Effector CD8-positive, alpha-beta T cell (primary cell): ENCODE measurements around the gene TXNRD3.
"Not testable (repeated sequence)": the region's sequence is repeated elsewhere in the genome, so short reads cannot be mapped to it uniquely, and the experiment has no call there.

ENCODE experiments used
- DNase-seq: peaks from one replicate; lab custom pipeline; 2025; lab: John Stamatoyannopoulos, UW

TXNRD3 gene

DNA sequence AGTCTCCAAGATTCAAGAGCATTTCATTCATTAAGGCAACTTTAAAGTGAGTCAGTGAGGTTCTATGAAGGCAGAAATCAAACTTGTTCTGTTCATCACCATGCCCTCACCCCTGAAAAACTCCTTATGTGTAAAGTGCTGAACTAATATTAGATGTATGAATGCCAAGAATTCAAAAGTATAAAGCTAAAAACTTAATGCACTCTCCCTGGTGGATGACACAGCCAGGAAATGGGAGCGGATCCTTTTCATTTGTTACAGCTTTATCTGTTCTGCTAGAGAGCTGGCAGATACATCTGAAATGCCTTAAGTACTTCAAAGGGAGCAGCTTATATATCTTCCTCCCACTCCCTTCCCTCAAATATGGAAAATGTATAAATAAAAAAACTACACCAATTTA, 8.2 kb downstream of the TXNRD3 start:
- no peak for DNase-seq

DNA sequence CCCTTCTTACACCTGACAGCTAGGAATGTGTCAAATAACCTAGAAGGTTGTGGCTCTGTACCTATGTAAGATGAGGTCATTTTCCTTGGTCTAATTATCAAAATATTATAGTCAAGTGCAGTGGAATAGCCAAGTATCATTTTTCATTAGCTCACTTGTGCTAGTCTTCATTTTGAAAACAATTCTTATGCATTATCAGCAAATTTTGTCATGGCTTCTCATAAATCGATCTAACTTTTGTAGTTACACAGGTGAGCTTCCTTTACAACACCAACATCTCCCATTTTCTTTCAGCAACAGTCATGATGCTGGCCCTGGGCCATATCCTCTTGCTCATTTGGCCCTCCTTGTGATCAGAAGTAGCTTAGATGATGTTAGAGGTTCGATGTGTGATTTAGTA, 10.3 kb downstream of the TXNRD3 start:
- DNase-seq = no peak

DNA sequence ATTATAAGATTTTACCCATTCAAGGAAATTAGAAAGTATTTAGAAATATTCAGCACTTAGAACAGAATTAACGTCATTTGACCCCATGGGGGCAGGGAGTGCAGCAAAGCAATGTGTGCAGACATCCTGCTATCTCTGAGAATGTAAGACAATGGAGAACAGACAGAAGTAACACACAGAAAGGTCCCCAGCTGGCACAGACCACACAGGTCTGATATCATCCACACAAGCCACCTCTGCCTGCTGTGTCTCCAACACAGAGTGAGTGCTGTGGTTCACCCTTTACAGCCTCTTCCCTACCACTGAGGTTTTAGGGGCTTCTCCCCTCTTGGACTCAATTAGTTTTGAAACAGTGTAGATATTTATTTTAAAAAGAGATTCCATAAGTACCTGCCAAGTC, 16.1 kb downstream of the TXNRD3 start:
- no peak for DNase-seq

DNA sequence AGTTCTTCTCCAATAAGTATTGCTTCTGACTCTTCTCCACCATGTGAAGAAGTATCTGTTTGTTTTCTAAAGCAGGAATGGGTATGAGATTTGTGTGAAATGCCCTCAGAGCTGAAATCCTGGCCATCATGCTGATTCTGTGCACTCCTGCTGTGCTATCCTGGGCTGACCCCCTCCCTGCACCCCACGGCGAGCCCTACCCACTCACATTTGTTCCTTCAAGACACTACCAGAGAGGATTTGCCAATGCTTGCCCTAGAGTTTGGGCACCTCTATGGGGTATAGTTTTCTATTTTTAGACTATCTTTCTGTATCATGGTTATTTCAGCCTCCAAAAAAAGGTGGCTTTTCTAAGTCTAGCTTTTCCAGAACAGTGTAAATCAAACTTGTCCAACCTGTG, 18.5 kb downstream of the TXNRD3 start:
- no peak for DNase-seq

DNA sequence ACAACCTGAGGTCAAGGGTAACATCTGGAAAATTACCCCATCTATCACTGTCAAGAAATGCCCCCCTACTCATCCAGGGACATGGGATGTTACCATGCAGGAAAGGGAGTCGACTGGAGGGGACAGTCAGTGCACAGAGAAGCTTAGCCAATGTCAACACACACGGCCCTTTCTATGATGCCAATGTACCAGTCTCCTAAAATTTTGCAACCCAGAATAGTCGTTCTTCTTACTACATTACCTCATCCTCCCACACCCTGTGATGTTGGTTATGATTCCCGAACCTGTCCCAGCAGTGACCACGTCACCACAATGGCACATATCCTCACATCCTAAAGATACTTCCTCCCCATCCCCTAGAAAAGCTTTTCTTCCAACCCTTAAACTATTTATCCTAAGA, 20.1 kb downstream of the TXNRD3 start:
- no peak for DNase-seq

DNA sequence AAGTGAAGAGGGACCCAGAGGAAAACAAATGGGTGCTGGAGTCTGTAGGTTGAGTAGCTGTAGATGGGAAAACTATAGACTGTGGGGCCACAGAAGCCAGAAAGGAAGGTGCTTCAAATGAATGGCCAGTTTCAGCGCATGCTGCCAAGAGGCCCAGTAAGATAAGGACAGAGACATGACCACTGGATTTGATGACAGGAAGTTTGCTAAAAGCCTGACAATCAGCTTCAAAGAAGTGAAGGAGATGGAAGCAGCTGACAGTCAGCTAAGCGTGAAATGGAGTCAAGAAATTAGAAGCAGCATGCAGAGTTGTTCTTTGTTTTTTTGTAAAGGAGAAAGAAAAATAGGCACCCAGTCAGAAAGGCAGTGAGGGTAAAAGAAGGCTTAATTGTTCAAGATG, 24.9 kb downstream of the TXNRD3 start:
- no peak for DNase-seq

DNA sequence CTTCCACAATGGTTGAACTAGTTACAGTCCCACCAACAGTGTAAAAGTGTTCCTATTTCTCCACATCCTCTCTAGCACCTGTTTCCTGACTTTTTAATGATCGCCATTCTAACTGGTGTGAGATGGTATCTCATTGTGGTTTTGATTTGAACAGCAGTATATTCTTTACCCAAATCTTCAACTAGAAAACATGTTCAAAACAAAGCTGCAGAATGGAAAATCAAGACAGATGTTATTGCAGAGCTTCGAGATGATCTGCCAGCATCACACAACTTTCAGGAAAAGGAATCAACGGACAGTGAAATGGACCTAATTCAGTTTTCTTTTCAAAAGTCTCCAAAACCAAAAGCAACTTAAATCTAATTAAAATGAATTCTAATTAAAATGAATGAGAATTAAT, 29.2 kb downstream of the TXNRD3 start:
- DNase-seq = not testable (repeated sequence)

DNA sequence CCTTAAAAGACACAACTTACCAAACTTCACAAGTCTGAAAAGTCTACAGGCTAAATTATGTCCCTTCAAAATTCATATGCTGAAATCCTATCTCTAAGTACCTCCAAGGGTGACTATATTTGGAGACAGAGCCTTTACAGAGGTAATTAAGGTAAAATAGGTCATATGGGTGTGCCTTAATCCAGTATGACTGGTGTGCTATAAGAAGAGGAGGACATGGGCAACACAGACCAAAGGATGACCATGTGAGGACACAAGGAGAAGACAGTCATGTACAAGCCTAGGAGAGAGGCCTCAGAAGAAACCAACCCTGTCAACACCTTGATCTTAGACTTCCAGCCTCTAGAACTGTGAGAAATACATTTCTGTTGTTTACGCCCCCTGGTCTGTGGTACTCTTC, 32.2 kb downstream of the TXNRD3 start:
- no peak for DNase-seq

DNA sequence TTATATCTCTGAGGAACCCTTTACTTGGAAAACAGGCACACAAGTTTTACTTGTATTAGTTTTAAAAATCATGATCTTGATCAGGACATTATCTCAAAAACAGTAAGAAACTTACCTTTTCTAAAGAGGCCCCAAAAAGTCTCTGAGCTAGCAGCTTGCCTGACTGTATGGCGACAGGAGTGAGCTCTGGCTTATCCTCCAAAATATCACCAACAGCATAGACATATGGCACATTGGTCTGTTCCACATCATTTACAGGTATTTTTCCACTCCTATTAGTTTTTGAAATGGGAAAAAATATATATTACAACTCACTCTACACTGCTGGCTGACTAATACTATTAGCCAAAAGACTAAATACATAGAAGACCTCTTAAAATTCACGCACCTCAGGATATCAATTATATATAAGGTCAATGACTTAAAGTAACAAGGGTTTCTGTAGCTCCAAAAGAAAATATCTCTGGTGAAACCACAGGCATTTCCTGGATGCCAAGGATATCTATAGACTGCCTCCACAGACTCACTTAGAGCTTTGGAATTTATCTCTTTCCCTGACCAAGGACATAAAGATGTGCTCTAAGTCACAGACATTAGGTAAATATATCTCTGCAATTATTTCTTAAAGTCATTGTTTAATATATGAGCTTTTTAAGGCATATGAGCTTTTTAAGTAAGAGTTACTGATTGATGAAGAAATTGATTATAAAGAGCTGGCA, 33.1 kb downstream of the TXNRD3 start:
- DNase-seq = no peak

DNA sequence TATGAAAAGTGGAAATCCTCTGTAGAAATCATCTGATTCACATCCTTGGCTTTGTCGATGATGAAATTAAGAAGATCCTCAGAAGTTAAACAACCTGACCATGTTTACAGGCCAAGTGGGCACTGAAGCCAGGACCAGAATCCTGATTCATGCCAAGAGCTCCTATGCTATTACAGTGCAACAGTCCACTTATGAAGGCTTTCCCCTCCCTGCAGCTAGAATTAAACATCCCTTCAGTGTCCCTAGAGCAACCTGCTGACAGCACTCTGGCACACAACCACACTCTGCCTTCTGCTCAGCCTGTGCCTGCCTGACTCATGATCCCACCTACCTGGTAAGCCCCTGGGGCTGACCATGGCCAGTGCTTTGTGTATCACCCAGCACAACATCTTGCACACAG, 33.8 kb downstream of the TXNRD3 start:
- DNase-seq = no peak

DNA sequence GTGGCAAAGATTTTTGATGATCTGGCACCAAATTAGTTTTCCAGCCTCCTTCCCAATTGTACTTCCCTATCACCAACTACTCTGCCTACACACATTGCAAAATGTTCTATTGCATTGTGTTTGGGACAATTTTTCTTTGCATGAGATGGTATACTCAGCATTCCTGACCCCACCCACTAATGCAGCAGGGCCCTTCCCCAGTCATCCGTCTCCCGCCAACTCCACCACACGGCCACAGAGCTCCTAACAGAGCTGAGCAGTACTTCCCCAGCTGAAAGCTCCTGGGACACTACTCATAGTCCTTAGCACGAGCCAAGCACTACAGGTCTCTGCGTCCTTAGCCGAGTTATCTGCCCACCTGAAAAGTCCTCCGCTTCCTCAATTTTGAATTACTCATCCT, 34.2 kb downstream of the TXNRD3 start:
- DNase-seq = no peak

DNA sequence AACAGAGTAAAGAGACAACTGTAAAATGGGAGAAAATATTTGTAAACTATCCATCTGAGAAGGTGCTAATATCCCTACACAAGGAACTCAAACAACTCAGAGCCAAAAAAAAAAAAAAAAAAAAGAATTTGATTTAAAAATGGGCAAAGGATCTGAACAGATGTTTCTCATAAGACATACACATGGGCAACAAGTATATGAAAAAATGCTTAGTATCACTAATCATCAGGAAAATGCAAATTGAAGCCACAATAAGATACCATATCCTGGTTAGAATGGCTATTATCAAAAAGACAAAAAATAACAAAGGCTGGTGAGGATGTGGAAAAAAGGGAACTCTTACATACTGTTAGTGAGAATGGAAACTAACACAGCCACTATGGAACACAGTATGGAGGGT, 36.2 kb downstream of the TXNRD3 start:
- DNase-seq = no peak

DNA sequence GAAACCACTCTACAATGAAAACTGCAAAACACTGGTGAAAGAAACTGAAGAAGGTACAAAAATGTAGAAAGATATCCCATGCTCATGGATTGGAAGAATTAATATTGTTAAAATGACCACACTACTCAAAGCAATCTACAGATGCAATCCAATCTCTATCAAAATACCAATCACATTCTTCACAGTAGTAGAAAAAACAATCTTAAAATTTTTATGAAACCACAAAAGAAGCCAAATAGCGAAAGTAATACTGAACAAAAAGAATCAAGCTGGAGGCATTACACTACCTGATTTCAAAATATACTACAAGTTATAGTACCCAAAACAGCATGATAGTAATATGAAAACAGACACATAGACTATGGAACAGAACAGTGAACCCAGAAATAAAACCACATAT, 36.9 kb downstream of the TXNRD3 start:
- DNase-seq = no peak

DNA sequence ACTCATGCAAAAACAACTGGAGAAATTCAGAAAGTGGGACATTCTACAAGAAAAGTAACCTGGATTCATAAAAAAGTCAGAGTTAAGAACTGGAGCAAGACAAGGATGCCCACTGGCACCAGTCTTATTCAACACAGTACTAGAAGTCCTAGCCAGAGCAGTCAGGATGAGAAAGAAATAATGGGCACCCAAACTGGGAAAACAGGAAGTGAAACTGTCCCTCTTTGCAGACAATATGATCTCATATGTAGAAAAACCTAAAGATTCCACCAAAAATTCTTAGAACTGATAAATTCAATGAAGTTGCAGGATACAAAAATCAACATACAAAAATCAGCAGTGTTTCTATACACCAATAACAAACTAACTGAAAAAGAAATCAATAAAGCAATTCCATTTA, 37.4 kb downstream of the TXNRD3 start:
- no peak for DNase-seq

DNA sequence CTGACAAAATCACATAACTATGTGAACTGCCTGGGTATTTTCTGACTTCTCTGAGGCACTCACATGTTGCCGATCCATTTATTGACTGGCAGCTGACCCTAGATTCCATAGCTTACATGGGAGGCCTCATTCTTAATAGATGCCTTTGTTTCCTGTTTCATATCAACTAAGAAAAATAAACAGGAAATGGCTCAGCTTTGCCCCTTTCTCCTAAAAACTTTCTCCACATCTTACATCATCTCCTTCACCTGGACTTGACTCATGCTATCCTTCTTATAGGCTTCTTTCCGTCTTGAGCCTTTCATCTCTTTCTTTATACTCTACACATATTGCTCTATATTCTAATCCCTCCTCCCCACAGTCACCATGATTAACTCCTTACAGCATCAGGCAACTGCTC, 38.0 kb downstream of the TXNRD3 start:
- DNase-seq = no peak

DNA sequence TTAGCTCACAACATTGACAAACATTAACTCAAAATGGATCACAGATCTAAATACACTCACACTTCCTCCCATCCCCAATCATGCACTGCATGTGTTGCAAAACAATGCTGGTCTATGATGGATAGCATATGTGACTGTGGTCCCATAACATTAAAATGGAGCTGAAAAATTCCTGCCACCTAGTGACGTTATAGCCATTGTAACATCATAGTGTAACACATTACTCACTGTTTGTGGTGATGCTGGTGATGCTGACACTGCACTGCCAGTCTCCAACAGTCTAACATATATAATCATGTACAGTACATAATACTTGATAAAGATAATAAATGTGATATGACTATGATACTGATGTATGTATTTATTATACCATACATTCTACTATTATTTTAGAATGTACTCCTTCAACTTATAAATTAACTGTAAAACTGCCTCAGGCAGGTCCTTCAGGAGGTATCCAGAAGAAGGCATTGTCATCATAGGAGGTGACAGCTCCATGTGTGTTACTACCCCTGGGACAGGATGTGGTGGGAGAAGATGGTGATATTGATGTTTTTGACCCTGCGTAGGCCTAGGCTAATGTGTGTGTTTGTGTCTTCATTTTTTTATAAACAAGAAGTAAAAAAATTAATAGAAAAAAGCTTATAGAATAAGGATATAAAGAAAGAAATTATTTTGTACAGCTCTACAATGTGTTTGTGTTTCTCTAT, 41.3 kb downstream of the TXNRD3 start:
- no peak for DNase-seq

DNA sequence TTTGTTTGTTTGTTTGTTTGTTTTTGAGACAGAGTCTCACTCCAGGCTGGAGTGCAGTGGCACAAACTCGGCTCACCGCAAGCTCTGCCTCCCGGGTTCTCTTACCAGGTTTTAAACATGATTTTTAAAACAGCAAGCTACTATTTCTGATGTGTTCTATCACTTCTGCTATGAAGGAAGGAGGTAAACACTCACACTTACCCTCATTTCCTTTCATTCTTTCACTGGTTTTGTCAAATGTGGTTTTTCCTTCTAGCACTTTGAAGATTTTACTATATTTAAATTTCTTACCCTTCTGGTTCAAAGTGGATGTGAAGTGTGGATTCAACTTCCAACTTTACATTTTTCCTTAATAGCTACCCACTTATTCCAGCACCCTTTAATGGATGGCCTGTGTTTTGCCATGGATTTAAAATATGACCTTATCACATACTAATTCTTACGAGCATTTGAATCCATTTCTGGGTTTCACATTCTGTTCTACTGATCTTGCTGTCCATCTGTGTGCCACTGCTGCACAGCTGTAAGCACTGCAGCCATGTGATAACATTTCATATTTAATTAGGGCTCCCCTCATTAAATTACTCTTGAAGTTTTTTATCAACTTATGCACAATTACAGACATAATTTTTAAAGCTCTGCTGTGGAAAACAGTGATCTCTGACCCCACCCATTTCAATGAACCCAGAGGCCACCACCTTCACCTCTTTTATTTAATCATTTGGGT, 42.3 kb downstream of the TXNRD3 start:
- DNase-seq = no peak

DNA sequence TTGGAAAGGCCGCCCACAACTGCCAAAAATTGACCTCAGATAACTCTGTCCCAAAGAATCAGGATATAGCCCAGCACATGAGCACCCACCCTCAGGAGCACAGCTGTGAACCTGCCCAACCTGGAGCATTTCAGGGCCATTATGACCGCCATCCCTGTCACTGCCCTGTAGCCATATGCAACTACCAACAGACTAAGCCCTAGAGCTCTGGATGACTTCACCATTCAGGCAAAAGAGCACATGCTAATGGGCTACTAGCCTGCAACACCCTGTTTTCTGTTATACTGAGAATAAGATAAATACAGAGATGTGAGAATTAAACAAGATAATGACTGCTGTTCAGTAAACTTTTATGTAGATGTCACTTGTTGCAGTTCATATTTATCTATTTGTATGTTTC, 45.0 kb downstream of the TXNRD3 start:
- DNase-seq = no peak

DNA sequence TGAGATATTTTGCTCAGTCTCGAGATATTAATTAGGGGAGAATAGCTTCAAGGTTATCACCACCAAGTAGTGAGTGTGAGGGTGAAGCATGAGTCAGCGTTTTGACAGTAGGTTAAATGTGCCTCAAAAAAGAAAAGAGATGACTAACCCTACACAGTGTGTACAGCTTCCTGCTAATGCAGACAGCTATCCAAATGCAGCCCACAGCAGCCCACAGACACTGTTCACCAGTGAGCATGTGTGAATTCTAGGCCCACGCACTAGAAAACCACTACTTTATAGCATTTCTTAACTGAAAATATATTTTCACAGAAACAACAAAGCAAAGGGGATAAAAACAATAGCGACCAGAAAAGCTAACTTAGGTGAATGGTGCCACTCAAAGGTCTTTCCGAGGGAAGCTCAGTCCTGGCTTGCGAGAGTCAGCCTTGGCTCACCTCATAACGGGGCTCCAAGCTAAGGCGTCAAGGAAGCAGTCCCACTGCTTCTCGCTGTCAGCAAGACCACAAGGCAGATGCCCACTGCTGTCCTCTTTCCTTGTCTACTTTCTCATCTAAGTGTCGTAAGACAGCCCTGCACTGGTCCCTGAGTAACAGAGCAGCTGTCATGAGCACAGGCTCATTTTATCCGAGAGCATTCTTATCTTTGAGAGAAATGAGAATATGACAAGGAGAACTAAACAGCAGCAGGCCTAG, 47.6 kb downstream of the TXNRD3 start:
- no peak for DNase-seq

DNA sequence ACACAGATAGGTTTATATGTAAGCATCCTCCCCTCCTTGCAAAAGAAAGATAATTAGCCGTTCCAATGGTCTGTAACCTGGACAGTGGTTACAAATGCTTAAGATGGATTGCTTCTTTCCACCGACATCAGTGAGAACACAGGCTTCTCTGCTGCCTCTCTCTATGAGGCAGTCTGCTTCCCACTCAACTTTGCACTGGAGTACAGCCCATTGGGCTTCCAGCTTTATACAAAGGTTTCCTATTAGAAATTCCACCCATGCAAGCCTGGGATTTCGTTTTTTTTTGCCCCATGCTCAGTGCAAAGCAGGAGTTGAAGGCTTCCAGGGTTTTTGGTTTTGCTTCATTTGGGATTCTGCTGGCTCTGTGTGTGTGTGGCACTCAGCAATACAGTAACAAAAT, 48.9 kb downstream of the TXNRD3 start:
- no peak for DNase-seq

DNA sequence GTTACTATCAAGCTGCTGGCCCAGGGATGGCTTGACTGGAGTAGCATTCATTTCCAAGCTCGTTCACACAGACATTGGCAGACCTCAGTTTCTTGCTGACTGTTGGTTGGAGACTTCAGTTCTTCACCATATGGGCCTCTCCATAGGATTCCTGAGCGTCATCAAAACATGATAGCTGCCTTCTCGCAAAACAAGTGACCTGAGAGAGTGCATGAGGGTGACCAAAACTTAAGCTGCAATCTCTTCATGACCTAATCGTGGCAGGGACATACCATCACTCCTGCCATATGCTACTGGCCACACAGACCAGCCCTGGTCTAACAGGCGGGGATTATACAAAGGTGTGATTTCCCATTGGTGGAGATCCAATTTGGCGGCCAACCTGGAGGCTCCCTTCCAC, 50.2 kb downstream of the TXNRD3 start:
- DNase-seq = no peak

DNA sequence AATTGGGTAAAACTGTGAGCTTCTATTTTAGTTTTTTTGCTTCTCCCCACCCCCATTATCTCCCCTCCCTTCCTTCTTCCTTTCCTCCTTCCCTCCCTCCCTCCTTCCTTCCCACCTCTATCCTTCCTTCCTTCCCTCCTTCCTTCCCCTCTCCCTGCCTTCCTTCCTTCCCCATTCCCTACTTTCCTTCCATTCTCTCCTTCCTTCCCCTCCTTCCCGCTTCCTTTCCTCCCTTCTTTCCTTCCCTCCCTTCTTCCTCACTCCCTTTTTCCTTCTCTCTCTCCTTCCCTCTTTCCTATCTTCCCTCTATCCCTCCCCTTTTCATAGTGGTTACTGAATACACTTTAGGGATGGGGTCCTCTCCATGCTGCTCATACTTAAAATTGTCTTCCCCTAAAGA, 55.8 kb downstream of the TXNRD3 start:
- DNase-seq = no peak

DNA sequence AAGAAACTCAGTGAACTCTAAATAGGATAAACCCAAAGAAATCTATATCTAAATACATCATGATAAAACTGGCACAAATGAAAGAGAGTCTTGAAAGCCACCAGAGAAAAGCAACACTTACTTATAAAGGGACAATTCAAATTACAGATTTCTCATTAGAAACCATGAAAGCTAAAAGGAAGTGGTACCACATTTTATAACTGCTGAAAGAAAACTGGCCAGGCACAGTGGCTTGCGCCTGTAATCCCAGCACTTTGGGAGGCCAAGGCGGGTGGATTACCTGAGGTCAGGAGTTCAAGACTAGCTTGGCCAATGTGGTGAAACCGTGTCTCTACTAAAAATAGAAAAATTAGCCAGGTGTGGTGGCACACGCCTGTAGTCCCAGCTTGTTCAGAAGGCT, 59.4 kb downstream of the TXNRD3 start:
- DNase-seq = not testable (repeated sequence)
